SU-DHL-6 (cell line): ENCODE results near the gene HLA-DRA.

Source experiments
- EZH2phosphoT487 ChIP-seq: fragments of 200-600 bp; sonication (generic), shearing (Covaris generic); conservative IDR thresholded peaks from 2 replicates; pipeline ENCODE4 v1.6.1; 2018; ENCODE audit warnings: mild to moderate bottlenecking, antibody characterized with exemption, low read length, moderate library complexity, mixed read lengths
- TF ChIP-seq, protein P1 (sequence below): fragments of 200-600 bp; sonication (generic); IDR thresholded peaks from one replicate; pipeline ENCODE4 v1.5.1; 2017; ENCODE audit warnings: antibody characterized with exemption, mild to moderate bottlenecking, low read length, moderate library complexity; ENCODE audit not compliant: insufficient read depth, poor library complexity, severe bottlenecking

DNA sequence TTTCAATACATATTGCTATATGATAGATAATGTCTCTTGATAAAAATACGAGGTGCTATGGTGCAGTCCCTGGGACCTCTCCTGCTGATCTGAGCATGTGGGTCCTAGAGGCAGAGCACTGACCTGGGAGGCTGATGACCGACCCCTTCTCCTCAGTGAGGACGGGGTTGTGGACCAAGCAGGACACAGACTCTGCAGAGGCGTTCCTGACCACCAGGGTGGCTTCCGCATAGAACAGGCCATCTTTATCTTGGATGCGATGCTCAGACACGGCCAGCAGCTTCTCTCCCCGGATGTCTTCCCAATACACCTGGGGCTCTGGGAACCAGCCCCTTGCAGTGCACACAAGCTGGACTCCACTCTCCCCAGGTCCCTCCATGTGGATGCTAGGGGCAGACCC is 36.9 kb upstream of the HLA-DRA start:
- TF ChIP-seq, protein P1, sequence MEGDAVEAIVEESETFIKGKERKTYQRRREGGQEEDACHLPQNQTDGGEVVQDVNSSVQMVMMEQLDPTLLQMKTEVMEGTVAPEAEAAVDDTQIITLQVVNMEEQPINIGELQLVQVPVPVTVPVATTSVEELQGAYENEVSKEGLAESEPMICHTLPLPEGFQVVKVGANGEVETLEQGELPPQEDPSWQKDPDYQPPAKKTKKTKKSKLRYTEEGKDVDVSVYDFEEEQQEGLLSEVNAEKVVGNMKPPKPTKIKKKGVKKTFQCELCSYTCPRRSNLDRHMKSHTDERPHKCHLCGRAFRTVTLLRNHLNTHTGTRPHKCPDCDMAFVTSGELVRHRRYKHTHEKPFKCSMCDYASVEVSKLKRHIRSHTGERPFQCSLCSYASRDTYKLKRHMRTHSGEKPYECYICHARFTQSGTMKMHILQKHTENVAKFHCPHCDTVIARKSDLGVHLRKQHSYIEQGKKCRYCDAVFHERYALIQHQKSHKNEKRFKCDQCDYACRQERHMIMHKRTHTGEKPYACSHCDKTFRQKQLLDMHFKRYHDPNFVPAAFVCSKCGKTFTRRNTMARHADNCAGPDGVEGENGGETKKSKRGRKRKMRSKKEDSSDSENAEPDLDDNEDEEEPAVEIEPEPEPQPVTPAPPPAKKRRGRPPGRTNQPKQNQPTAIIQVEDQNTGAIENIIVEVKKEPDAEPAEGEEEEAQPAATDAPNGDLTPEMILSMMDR: no peak
- TF ChIP-seq EZH2phosphoT487: no peak
